Ishikawa (cell line): Measurements from ENCODE around the gene A3GALT2.

ENCODE experiments used
- EGR1 ChIP-seq: IDR thresholded peaks from 2 replicates; pipeline ENCODE4 v1.6.1; 2012
- TEAD4 ChIP-seq: IDR thresholded peaks from 2 replicates; pipeline ENCODE4 v1.6.1; 2012
- TF ChIP-seq, protein P1 (sequence below): IDR thresholded peaks from 2 replicates; pipeline ENCODE4 v1.6.1; 2012

DNA sequence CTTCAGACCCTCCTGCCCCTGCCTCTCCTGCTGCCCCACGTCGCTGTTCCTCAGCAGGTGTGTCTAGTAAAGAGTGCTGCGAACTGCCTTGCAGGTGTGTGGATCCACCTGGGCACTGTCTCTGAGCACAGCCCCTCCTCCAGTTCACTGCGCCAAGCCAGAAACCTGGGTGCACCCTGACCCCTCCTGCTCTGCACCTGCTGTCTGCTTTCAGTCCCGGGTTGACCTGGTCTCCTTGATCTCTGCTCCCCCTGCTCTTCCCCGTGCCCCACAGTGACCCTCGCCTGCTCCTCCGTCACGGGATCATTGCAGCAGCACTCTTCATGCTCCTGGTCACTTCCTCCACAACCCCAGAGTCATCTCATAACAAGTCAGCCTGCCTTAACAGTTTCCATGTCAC is 6.5 kb downstream of the A3GALT2 start:
- TF ChIP-seq TEAD4 (no peak), EGR1 (no peak)
- TF ChIP-seq, protein P1, sequence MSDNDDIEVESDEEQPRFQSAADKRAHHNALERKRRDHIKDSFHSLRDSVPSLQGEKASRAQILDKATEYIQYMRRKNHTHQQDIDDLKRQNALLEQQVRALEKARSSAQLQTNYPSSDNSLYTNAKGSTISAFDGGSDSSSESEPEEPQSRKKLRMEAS, result no peak
